ENCODE results near the gene EPC2.
"Not testable (repeated sequence)": the region's sequence is repeated elsewhere in the genome, so short reads cannot be mapped to it uniquely, and the experiment has no call there.

EPC2 gene

DNA sequence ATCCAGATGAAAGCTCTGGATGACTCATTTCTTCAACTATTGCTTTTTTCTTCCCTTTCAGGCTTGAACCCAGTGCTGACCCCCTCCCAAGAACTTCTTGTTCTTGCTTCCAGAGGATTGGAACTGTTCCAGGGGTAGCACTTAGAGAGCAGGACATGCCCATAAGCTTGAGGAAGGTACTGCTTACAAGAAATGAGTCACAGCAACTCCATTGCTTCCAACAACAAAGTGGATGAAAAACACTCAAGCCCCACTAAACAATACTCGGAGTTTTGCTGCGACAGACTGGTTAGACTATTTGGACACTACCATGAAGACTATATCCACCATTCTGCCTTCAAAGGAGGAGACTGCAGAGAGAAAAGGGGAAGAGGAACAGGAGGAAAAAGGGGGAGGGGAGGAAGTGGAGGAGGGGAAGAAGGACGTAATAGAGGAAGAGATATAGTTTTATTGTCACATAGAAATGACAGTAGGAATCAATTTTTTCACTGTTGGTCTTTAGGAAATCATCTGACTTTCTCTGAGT is 1.6 kb upstream of the EPC2 start:
- H3K4me1 ChIP-seq (ENCODE audit: control insufficient read depth, insufficient read depth, low read length): peaks cover 10% of the 10 kb centered on the region
- no peaks in the 10 kb centered on the region for H3K36me3 ChIP-seq (ENCODE audit: control insufficient read depth, insufficient read depth, low read length, severe bottlenecking)
- no peak overlapping the region for H3K9ac ChIP-seq (ENCODE audit: low read length)
- DNase-seq (ENCODE audit: low read depth): no peak
- H3K27me3 ChIP-seq (replicated peaks; ENCODE audit: control insufficient read depth, insufficient read depth, low read length): peaks cover 25% of the 10 kb centered on the region
- no peak overlapping the region for H3K4me3 ChIP-seq (ENCODE audit: low read length)
- H3K9me3 ChIP-seq (ENCODE audit: control insufficient read depth, low read length): no peaks in the 10 kb centered on the region

DNA sequence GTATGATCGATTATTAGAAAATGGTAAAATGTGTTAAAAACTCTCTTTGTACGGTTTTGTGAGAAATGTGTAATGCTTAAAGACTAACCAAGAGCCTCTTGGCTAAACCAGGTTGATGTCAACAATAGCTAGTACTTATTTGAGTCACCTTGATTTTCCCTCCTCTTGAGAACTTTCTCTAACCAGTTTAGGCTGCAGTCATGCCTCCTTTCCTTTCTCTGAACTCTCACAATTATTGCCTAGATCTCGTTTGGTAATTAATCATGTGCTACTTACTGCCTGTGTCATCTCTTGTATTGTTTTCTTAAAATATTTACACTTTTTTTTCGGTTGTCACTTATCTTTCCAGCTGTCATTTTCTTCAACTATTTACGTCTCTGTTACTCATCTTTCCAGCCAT is 1.1 kb upstream of the EPC2 start:
- no peak for DNase-seq (ENCODE audit: low read depth)
- peak overlapping the region; percentile 94 for H3K4me3 ChIP-seq (ENCODE audit: low read length)

DNA sequence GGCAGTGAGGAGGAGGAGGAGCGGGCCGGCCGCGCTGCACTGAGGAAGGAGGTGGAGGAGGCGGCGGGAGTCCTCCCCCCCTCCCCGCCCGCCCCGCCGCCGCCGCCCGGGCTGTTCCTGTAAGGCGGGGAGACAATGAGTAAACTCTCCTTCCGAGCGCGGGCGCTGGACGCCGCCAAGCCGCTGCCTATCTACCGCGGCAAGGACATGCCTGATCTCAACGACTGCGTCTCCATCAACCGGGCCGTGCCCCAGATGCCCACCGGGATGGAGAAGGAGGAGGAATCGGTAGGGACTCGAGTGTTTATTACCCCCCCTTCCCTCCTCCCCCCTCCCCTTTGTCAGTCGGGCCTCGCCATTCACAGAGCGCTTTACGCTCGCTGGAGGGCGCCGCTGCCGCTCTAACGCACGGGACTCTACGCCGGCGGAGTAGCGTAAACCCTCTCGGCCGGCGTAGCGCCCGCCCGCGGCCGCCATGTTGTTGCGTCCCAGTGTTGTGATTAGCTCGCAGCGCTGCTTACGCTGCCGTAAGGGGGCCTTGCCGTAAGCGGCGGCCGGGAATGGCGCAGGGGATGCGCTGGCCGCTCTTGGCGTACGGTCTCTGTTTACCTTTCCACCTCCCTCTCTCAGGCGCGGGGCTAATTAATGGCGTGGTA is 460 bp downstream of the EPC2 start:
- Histone ChIP-seq H3K9ac (ENCODE audit: low read length) (peak overlapping the region; percentile 95), H3K4me3 (ENCODE audit: low read length) (peak overlapping the region; percentile 94), H3K27me3 (replicated peaks; ENCODE audit: control insufficient read depth, insufficient read depth, low read length) (peaks cover 18% of the 10 kb centered on the region), H3K36me3 (ENCODE audit: control insufficient read depth, insufficient read depth, low read length, severe bottlenecking) (no peaks in the 10 kb centered on the region), H3K9me3 (ENCODE audit: control insufficient read depth, low read length) (no peaks in the 10 kb centered on the region), H3K4me1 (ENCODE audit: control insufficient read depth, insufficient read depth, low read length) (peaks cover 12% of the 10 kb centered on the region)
- DNase-seq (ENCODE audit: low read depth): peak; percentile 96

More for the DNA sequence above, 1.1 kb upstream of the EPC2 start:
- no peaks in the 10 kb centered on the region for H3K36me3 ChIP-seq (ENCODE audit: control insufficient read depth, insufficient read depth, low read length, severe bottlenecking)
- H3K9me3 ChIP-seq (ENCODE audit: control insufficient read depth, low read length): no peaks in the 10 kb centered on the region
- no peak overlapping the region for H3K9ac ChIP-seq (ENCODE audit: low read length)
- peaks cover 12% of the 10 kb centered on the region for H3K4me1 ChIP-seq (ENCODE audit: control insufficient read depth, insufficient read depth, low read length)
- H3K27me3 ChIP-seq (replicated peaks; ENCODE audit: control insufficient read depth, insufficient read depth, low read length): peaks cover 25% of the 10 kb centered on the region

DNA sequence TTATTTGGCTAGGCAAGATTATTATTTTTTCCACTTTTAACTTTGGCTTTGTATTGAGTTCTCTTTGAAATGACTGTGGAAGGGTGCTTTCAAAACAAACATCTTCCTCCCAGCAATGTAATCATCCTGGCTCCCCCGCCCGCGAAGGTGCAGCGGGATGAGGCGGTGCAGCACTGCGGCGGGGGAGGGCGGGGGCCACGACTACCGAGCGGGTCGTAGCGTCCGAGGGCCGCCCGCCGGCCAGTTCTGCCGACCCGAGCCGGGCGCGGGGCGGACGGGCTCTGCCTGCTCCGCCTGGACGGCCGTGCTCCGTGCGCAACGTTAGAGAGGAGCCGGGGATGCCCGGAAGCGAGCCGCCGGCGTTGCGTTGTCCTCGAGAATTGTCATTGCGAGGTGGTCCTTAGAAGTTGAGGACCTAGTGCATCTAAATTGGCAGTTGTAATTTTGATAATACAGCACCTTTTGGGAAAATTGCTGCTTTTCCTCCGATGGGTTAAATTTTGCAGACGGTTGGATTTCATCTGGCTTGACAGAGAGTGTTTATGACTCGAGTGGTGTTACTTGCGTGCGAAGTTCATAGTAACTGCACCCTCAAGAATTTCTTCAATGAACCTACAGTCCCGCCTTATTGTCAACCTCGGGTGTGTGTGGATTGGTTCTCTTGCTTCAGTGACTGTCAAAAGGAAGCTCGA is 1.1 kb downstream of the EPC2 start:
- peak overlapping the region; percentile 94 for H3K4me3 ChIP-seq (ENCODE audit: low read length)
- no peaks in the 10 kb centered on the region for H3K36me3 ChIP-seq (ENCODE audit: control insufficient read depth, insufficient read depth, low read length, severe bottlenecking)
- DNase-seq (ENCODE audit: low read depth): peak; percentile 91
- H3K9me3 ChIP-seq (ENCODE audit: control insufficient read depth, low read length): no peaks in the 10 kb centered on the region
- peaks cover 16% of the 10 kb centered on the region for H3K27me3 ChIP-seq (replicated peaks; ENCODE audit: control insufficient read depth, insufficient read depth, low read length)
- H3K9ac ChIP-seq (ENCODE audit: low read length): peak overlapping the region; percentile 95
- H3K4me1 ChIP-seq (ENCODE audit: control insufficient read depth, insufficient read depth, low read length): peaks cover 12% of the 10 kb centered on the region

DNA sequence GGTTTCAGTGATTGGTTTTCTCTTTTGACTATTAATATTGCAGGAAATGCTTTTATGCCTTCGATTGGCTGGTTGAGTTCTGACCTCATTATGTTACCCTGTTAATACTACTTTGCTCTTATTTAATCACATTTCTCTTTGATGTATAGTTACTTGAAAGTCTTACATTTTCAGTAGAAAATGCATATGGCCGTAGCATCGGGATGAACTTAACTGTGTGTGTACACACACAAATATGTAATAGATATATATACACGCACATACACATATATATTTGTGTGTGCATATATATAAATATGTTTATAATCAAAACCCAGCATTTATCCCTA is 1.6 kb downstream of the EPC2 start:
- no peaks in the 10 kb centered on the region for H3K36me3 ChIP-seq (ENCODE audit: control insufficient read depth, insufficient read depth, low read length, severe bottlenecking)

DNA sequence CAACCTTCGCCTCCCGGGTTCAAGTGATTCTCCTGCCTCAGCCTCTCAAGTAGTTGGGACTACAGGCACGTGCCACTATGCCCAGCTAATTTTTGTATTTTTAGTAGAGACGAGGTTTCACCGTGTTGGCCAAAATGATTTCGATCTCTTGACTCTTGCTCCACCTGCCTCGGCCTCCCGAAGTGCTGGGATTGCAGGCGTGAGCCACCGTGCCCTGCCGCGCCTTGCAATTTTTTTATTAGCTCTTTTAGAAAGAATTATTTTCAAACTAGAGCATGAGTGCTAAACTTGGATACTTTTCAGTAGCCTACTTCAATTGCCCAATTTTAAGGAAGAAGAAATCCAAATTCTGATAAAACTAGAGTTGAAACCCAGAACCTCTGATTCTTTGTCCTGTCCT is 3.2 kb downstream of the EPC2 start:
- not testable (repeated sequence) for H3K4me3 ChIP-seq (ENCODE audit: low read length); H3K27me3 ChIP-seq (replicated peaks; ENCODE audit: control insufficient read depth, insufficient read depth, low read length); H3K9ac ChIP-seq (ENCODE audit: low read length); H3K9me3 ChIP-seq (ENCODE audit: control insufficient read depth, low read length); H3K36me3 ChIP-seq (ENCODE audit: control insufficient read depth, insufficient read depth, low read length, severe bottlenecking); DNase-seq (ENCODE audit: low read depth)
- H3K4me1 ChIP-seq (ENCODE audit: control insufficient read depth, insufficient read depth, low read length): peaks cover 12% of the 10 kb centered on the region

More for the DNA sequence above, 1.6 kb downstream of the EPC2 start:
- H3K4me3 ChIP-seq (ENCODE audit: low read length): peak overlapping the region; percentile 94
- peaks cover 12% of the 10 kb centered on the region for H3K4me1 ChIP-seq (ENCODE audit: control insufficient read depth, insufficient read depth, low read length)
- no peaks in the 10 kb centered on the region for H3K9me3 ChIP-seq (ENCODE audit: control insufficient read depth, low read length)
- DNase-seq (ENCODE audit: low read depth): no peak
- no peak overlapping the region for H3K9ac ChIP-seq (ENCODE audit: low read length)
- H3K27me3 ChIP-seq (replicated peaks; ENCODE audit: control insufficient read depth, insufficient read depth, low read length): peaks cover 13% of the 10 kb centered on the region

DNA sequence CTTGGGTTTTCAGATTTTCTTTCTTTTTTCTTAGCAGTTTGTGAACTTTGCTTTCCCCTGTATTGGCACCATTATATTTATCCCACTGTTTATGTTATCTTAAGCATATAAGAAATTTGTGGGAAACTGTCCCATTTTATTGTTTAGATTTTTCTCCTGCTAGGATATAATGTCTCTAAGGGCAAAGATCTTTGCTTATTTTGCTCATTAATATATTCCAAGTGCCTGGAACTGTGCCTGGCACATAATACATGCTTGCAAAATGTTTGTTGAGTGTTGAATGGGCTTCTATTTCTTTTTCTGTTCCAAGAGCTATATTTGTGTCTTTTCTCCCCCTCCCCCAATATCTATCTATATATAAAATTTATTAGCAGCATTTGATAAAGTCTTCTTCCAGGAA is 5.4 kb downstream of the EPC2 start:
- no peak overlapping the region for H3K4me3 ChIP-seq (ENCODE audit: low read length)
- H3K9ac ChIP-seq (ENCODE audit: low read length): no peak overlapping the region
- peaks cover 9% of the 10 kb centered on the region for H3K4me1 ChIP-seq (ENCODE audit: control insufficient read depth, insufficient read depth, low read length)
- no peaks in the 10 kb centered on the region for H3K9me3 ChIP-seq (ENCODE audit: control insufficient read depth, low read length)
- no peak for DNase-seq (ENCODE audit: low read depth)
- H3K36me3 ChIP-seq (ENCODE audit: control insufficient read depth, insufficient read depth, low read length, severe bottlenecking): no peaks in the 10 kb centered on the region
- H3K27me3 ChIP-seq (replicated peaks; ENCODE audit: control insufficient read depth, insufficient read depth, low read length): no peaks in the 10 kb centered on the region

DNA sequence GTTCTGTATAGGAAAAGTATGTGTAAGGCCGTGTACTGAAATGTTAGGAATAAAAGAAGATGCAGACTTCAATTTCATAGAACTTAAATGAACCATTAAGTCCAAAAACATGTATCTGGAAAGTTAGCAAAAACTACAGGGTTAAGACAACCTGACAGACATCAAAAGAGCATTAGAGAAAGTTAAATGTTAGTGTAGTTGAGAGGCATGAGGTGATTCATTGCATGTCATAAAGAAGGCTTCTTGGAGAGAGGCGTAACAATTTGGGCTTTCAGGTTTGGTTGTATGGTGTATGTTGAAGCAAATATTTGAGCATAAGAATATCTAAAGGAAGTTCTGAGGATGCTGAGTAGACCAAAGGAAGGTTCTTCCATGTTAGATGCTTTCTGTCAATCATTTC is 6.3 kb downstream of the EPC2 start:
- no peaks in the 10 kb centered on the region for H3K27me3 ChIP-seq (replicated peaks; ENCODE audit: control insufficient read depth, insufficient read depth, low read length)
- no peak overlapping the region for H3K4me3 ChIP-seq (ENCODE audit: low read length)
- peaks cover 9% of the 10 kb centered on the region for H3K4me1 ChIP-seq (ENCODE audit: control insufficient read depth, insufficient read depth, low read length)
- no peaks in the 10 kb centered on the region for H3K9me3 ChIP-seq (ENCODE audit: control insufficient read depth, low read length)
- DNase-seq (ENCODE audit: low read depth): no peak
- H3K9ac ChIP-seq (ENCODE audit: low read length): no peak overlapping the region
- H3K36me3 ChIP-seq (ENCODE audit: control insufficient read depth, insufficient read depth, low read length, severe bottlenecking): no peaks in the 10 kb centered on the region

DNA sequence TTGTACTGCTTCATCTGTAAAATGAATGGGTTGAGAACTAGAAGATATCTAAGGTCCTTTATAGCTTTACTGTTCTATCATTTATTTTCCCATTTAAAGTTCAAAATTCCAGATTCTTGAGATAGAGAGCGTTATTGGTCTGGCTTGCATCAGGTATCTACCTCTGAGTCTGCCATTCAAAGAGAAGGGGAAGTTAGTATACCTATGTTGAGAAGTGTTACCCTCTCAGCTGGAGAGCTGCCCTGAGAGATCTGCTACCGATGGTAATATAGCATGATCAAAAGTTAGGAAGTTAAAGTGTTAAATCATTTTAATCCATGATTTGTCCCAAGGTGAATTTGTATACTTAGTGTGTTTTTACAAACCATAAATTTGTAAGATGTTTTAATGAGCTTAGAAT is 7.4 kb downstream of the EPC2 start:
- no peak for DNase-seq (ENCODE audit: low read depth)
- H3K4me1 ChIP-seq (ENCODE audit: control insufficient read depth, insufficient read depth, low read length): peaks cover 6% of the 10 kb centered on the region
- no peak overlapping the region for H3K4me3 ChIP-seq (ENCODE audit: low read length)
- H3K27me3 ChIP-seq (replicated peaks; ENCODE audit: control insufficient read depth, insufficient read depth, low read length): no peaks in the 10 kb centered on the region
- no peaks in the 10 kb centered on the region for H3K36me3 ChIP-seq (ENCODE audit: control insufficient read depth, insufficient read depth, low read length, severe bottlenecking)
- H3K9me3 ChIP-seq (ENCODE audit: control insufficient read depth, low read length): no peaks in the 10 kb centered on the region
- H3K9ac ChIP-seq (ENCODE audit: low read length): no peak overlapping the region

DNA sequence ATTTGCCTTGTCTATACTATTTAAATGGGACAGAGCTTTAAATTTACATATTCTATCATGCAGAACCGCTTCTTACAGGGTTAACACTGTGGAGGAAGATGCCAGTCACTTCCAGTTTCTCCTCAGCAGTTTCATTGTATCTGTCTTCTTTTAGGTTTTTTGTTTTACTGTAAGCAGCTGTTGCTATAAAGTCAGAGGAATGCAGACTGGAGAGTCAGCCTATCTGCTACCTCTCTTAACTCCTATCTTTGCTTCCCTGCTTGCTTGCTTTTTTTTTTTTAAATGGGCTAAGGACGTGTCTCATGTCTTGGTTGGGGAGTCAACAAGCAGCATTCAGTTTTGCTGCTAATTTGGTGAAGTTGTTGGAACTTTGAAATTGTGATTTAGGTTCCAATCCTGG is 8.9 kb downstream of the EPC2 start:
- H3K4me1 ChIP-seq (ENCODE audit: control insufficient read depth, insufficient read depth, low read length): peaks cover 6% of the 10 kb centered on the region
- DNase-seq (ENCODE audit: low read depth): no peak
- no peak overlapping the region for H3K9ac ChIP-seq (ENCODE audit: low read length)
- no peaks in the 10 kb centered on the region for H3K9me3 ChIP-seq (ENCODE audit: control insufficient read depth, low read length)
- no peaks in the 10 kb centered on the region for H3K36me3 ChIP-seq (ENCODE audit: control insufficient read depth, insufficient read depth, low read length, severe bottlenecking)
- H3K4me3 ChIP-seq (ENCODE audit: low read length): no peak overlapping the region
- no peaks in the 10 kb centered on the region for H3K27me3 ChIP-seq (replicated peaks; ENCODE audit: control insufficient read depth, insufficient read depth, low read length)

DNA sequence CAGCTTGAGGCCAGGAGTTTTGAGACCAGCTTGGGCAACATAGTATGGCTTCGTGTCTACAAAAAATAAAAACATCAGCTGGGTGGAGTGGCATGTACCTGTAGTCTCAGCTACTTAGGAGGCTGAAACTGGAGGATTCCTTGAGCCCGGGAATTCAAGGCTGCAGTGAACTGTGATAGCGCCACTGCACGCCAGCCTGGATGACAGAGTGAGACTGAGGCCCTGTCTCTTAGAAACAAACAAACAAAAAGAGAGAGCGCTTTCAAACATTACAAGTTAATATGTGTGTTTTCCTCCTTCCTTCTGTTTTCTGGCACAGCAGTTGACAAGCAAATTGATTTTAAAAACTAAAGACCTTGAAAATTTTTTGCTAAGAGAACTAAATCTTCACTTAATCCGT is 9.9 kb downstream of the EPC2 start:
- no peak for DNase-seq (ENCODE audit: low read depth)
- H3K36me3 ChIP-seq (ENCODE audit: control insufficient read depth, insufficient read depth, low read length, severe bottlenecking): no peaks in the 10 kb centered on the region
- H3K4me3 ChIP-seq (ENCODE audit: low read length): no peak overlapping the region
- peaks cover 6% of the 10 kb centered on the region for H3K4me1 ChIP-seq (ENCODE audit: control insufficient read depth, insufficient read depth, low read length)
- no peak overlapping the region for H3K9ac ChIP-seq (ENCODE audit: low read length)
- no peaks in the 10 kb centered on the region for H3K27me3 ChIP-seq (replicated peaks; ENCODE audit: control insufficient read depth, insufficient read depth, low read length)
- H3K9me3 ChIP-seq (ENCODE audit: control insufficient read depth, low read length): no peaks in the 10 kb centered on the region
